ENCODE measurements around the gene LPIN1.
A peak's percentile ranks its signal among the peaks of the same experiment; 100 is the strongest.

LPIN1 gene

DNA sequence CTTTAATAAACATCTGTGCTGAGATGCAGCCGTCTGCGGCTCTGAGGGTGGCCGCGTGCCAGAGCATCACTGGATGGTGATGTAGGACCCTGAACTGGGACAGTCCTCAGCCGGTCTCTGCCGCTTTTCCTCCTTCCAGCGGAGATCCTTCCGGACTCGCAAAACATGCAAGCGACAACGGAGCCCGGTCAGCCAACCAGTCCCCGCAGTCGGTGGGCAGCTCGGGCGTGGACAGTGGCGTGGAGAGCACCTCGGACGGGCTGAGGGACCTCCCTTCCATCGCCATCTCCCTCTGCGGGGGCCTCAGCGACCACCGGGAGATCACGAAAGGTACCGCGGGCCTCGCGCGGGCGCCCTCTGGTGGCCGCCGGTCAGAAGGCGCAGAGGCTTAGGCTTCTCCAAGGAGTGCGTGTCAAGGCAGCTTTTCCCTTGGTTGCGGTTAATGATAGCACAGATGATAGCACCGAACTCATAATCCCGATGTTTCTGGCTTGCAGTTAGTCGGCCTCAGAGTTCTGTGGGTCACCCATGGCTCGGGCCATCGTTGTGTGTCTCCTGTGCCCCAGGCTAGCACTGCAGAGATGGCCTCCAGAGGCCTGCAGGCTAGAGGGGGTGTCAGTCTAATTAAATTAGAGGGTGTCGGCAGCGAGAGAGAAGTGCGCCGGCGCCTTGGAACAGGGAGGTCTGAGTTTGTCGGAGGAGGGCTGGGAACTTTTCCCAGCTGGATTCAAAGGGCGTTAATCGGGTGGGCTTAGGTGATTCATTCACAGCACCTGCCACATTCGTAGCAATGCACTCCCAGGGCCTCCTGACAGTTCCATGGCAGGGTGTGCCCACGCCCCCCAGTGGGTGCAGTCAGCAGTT, 38.5 kb downstream of the LPIN1 start:
- peak; percentile 32 to 42 for DNase-seq (ENCODE audit: low read depth in 2 of 2)

DNA sequence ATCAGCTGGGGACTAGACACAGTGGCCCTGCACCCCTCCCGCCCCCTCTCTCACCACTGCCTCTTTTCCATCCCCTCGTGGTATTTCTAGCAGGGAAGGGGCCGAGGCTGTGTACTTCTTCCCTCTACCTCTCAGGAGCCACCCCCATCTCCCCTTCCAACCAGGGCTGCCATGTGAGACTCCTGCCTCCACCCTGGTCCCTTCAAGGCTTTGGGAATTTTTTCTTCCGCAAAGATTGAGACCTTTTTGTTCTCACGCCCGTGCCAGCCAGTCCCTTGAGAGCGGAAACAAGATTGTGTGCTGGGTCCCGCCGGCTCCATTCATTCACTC, 39.1 kb downstream of the LPIN1 start:
- DNase-seq (ENCODE audit: low read depth in 2 of 2) = no peak

GRCh38 chr2:11786191-11786590, 39.8 kb downstream of the LPIN1 start:
- DNase-seq (ENCODE audit: low read depth in 2 of 2) = no peak

GRCh38 chr2:11786592-11786991, 40.2 kb downstream of the LPIN1 start:
- no peak for DNase-seq (ENCODE audit: low read depth in 2 of 2)

DNA sequence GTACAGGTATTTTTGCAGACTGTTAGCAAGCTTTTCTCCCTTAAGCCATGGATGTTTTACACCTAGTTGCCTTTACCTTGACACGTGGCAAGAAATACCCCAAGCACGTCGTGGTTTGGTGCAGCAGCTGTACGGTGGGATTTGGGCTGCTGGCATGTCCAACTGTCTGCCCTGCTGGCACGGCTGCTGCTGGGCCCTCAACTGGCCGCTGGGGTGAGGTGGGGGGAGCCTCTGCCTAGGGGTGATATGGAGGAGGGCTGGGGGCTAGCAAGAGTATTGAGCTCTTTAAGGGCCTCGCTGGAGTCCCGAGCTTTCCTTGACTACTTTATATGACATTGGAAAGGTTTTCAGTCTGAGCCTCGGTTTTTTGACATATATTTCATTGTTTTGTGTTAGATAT, 41.6 kb downstream of the LPIN1 start:
- DNase-seq (ENCODE audit: low read depth in 2 of 2) = no peak

- no peak for DNase-seq (ENCODE audit: low read depth in 2 of 2)
Observed at GRCh38 chr2:11788461-11789124, 42.2 kb downstream of the LPIN1 start.

DNA sequence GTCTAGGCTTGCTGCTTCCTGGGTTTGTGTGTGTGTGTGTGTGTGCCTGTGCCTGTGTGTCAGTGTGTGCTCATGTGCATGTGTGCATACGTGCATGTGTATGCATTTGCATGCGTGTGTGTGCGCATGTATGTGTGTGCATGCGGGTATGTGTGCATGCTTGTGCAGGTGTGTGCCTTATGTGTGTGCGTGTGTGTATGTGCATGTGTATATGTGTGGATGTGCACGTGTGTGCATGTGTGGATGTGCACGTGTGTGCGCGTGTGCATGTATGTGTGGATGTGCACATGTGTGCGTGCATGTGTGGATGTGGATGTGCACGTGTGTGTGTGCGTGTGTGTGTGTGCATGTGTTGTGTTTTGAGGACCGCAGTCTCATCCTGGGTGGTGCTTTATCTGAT, 42.8 kb downstream of the LPIN1 start:
- no peak for DNase-seq (ENCODE audit: low read depth in 2 of 2)

GRCh38 chr2:11790228-11790627, 43.8 kb downstream of the LPIN1 start:
- no peak for DNase-seq (ENCODE audit: low read depth in 2 of 2)

DNA sequence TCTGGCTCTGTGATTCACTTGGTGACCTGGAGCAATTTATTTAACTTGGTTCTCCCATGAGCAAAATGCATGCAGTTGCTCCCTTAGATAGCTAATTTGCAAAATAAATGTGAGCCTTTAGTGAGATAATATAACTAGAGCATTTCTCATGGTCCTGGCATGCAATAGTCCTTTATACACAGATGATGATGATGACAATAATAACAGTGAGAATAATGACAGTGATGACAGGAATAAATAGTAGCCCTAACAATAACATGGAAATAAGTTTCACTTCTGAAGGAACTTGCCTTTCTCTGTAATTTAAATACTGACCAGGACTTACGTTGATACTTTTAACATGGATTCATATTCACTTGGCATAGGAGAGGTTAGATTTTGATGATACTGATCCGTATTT, 49.2 kb downstream of the LPIN1 start:
- no peak for DNase-seq (ENCODE audit: low read depth in 2 of 2)

GRCh38 chr2:11796190-11797171, 50.0 kb downstream of the LPIN1 start:
- DNase-seq (ENCODE audit: low read depth in 2 of 2) = no peak

GRCh38 chr2:11797846-11798245, 51.4 kb downstream of the LPIN1 start:
- no peak for DNase-seq (ENCODE audit: low read depth in 2 of 2)

GRCh38 chr2:11798701-11799435, 52.4 kb downstream of the LPIN1 start:
- no peak for DNase-seq (ENCODE audit: low read depth in 2 of 2)

DNA sequence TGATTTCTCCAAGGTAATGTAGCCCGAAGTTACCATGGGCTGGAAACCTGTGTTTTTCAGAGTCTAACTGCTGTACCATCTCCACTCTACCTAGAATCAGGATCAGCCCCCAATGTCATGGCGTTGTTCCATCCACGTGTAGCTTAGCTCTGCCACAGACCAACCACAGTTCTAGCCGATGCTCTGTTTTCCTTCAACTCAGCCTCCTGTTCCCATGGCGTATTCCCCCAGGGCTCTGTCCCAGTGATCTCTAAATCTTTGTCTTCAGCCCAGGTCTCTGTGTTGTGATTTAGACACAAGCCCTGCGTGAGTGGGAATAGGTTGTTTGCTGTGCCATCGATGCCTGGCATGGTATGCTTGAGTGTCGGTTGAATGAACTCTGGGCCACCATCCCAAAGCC, 53.4 kb downstream of the LPIN1 start:
- DNase-seq (ENCODE audit: low read depth in 2 of 2) = no peak

- DNase-seq (ENCODE audit: low read depth in 2 of 2) = no peak
Observed at GRCh38 chr2:11802782-11803191, 56.4 kb downstream of the LPIN1 start.

- no peak for DNase-seq (ENCODE audit: low read depth in 2 of 2)
Observed at GRCh38 chr2:11805024-11805423, 58.6 kb downstream of the LPIN1 start.

- no peak for DNase-seq (ENCODE audit: low read depth in 2 of 2)
Observed at GRCh38 chr2:11805920-11806319, 59.5 kb downstream of the LPIN1 start.

DNA sequence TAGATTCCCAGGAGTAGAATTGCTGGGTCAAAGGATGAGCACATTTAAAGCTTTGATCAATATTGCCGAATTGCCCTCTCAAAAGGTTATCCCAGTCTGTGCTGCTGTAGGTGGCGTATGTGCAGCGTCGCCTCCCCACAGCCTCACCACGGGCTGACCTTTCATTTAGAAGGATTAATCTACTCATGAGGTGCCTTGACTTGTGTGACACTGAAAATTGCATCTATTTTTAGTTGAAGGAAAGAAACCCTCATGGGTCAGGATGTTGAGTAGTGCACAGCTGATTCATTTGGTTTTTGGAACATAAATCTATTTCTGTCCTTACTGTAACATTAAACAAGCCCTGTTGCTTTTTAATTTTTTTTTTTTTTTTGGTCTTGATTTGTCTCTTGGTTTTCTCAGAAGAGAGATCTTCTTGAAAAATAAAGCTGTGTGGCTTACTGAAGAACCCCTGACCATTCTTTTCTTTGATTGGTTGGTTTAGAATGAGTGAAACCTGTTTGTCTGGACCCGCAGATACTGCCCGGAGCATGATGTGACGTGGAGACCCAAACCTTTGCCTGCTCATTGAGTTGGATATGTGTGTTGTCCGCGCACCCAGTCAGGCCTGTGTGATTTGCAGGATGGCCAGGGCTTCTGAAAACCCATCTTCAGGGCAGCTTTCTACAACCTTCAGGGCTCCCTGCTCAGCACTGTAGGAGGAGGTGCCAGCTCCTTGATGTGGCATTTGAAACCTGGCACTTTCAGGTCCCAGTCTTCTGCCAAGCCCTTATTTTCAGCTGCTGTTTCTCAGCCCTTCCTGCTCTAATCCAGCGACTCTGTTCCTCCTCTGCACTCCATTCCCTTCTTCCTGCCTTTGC, 61.0 kb downstream of the LPIN1 start:
- no peak for DNase-seq (ENCODE audit: low read depth in 2 of 2)

- no peak for DNase-seq (ENCODE audit: low read depth in 2 of 2)
Observed at GRCh38 chr2:11808016-11808400, 61.6 kb downstream of the LPIN1 start.

- no peak for DNase-seq (ENCODE audit: low read depth in 2 of 2)
Observed at GRCh38 chr2:11809586-11810236, 63.3 kb downstream of the LPIN1 start.
